K562 (cell line): ENCODE data around the gene TTBK1. TPM values are rescaled to one million over a fixed set of nuclear protein-coding genes. Genes with fewer than 3 reads are reported as not detected.
A peak's percentile ranks its signal among the peaks of the same experiment; 100 is the strongest.

Experiments
- ATAC-seq: fragments of 200-7000 bp; cut with Tn5 transposase; 3 replicates; pipeline ENCODE4 v1.9.1; 2020; ENCODE audit warnings: moderate library complexity
- BruUV-seq: library from RNA; stranded (reverse); fragments of 400-500 nt; replicated peaks from 2 replicates; lab custom pipeline; 2021; lab: Mats Ljungman, UMichigan
- CTCF ChIA-PET: fragments of 300-600 bp; formaldehyde crosslinking; extraction: SDS; loops from one replicate; lab custom pipeline; 2021; ENCODE audit warnings: low intra/inter-chr PET ratio; lab: Yijun Ruan, JAX
- POLR2A ChIA-PET: fragments of 300-600, 350-650 bp; sonication (Branson Sonifier 250); formaldehyde crosslinking; extraction: SDS; loops from one replicate; lab custom pipeline; 2021; ENCODE audit warnings: antibody characterized with exemption, inconsistent platforms; lab: Yijun Ruan, JAX
- DNase-seq, 4 experiments: peaks; one replicate each; pipeline versions ENCODE4 v3.0.0 to v3.0.0-alpha.2; 2011 to 2018; ENCODE audit warnings: low spot score in 3 of 4, mixed read lengths in 3 of 4; ENCODE audit errors: extremely low read depth in 1 of 4
- FAIRE-seq: peaks from 2 replicates; lab custom pipeline; 2011; peaks lifted over from hg19 to GRCh38; lab: Jason Lieb, UNC
- H2AFZ ChIP-seq: 2 replicates; pipeline ENCODE4 v1.6.0; 2011; ENCODE audit warnings: low read depth, low read length, control low read depth, inconsistent platforms
- H3K27ac ChIP-seq: fragments of 200-600 bp; 3 replicates; pipeline ENCODE4 v1.8.0; 2011; ENCODE audit warnings: low read depth, mild to moderate bottlenecking, control low read depth, inconsistent platforms, low read length, moderate library complexity, mixed read lengths; ENCODE audit errors: extremely low read depth
- H3K27me3 ChIP-seq, 2 experiments: fragments of 300-600 bp in 1 of 2; 2 replicates in 1 of 2; 3 replicates in 1 of 2; pipeline versions ENCODE4 v1.6.0 to v1.8.0; 2011; ENCODE audit warnings: inconsistent platforms in 2 of 2, low read length in 2 of 2, mild to moderate bottlenecking in 1 of 2, mixed read lengths in 1 of 2, moderate library complexity in 1 of 2; ENCODE audit not compliant: control insufficient read depth in 2 of 2, insufficient read depth in 2 of 2
- H3K36me3 ChIP-seq: fragments of 300-600 bp; 3 replicates; pipeline ENCODE4 v1.8.0; 2011; ENCODE audit warnings: mild to moderate bottlenecking, low read length, inconsistent platforms; ENCODE audit not compliant: control insufficient read depth, insufficient read depth
- H3K4me1 ChIP-seq, 2 experiments: fragments of 200-600 bp in 1 of 2; replicated peaks in 1 of 2; 2 replicates in 1 of 2; 3 replicates in 1 of 2; pipeline versions ENCODE4 v1.5.1 to v1.8.0; 2011; ENCODE audit warnings: inconsistent platforms in 2 of 2, low read length in 2 of 2, mild to moderate bottlenecking in 1 of 2, mixed read lengths in 1 of 2, moderate library complexity in 1 of 2; ENCODE audit not compliant: control insufficient read depth in 2 of 2, insufficient read depth in 2 of 2
- H3K4me2 ChIP-seq: 2 replicates; pipeline ENCODE4 v1.6.1; 2011; ENCODE audit warnings: low read length, control low read depth, inconsistent platforms, mixed read lengths; ENCODE audit not compliant: insufficient read depth
- H3K4me3 ChIP-seq: fragments of 200-600 bp; sonication (generic), shearing (Covaris generic); 2 replicates; pipeline ENCODE4 v1.5.1; 2016; ENCODE audit warnings: control low read depth, inconsistent platforms
- H3K79me2 ChIP-seq: fragments of 200-600 bp; 3 replicates; pipeline ENCODE4 v1.8.0; 2011; ENCODE audit warnings: low read length, inconsistent platforms; ENCODE audit not compliant: control insufficient read depth, insufficient read depth
- H3K9ac ChIP-seq, 2 experiments: 2 replicates each; pipeline versions ENCODE4 v1.6.0 to v1.6.1; 2011; ENCODE audit warnings: low read depth in 2 of 2, low read length in 2 of 2, control low read depth in 1 of 2, inconsistent platforms in 1 of 2, mild to moderate bottlenecking in 1 of 2, mixed read lengths in 1 of 2; ENCODE audit not compliant: insufficient read depth in 1 of 2
- H3K9me1 ChIP-seq: one replicate; pipeline ENCODE4 v1.6.0; 2011; ENCODE audit warnings: inconsistent platforms, mild to moderate bottlenecking, low read length, moderate library complexity; ENCODE audit not compliant: control insufficient read depth, insufficient read depth
- H3K9me3 ChIP-seq: replicated peaks from 2 replicates; pipeline ENCODE4 v1.5.1; 2011; ENCODE audit warnings: low read depth, low read length, inconsistent platforms; ENCODE audit not compliant: control insufficient read depth, insufficient read depth
- H4K20me1 ChIP-seq: replicated peaks from 2 replicates; pipeline ENCODE4 v1.6.1; 2011; ENCODE audit warnings: low read length, inconsistent platforms, mixed read lengths; ENCODE audit not compliant: control insufficient read depth, insufficient read depth
- CGGBP1 ChIP-seq: fragments of 250-450 bp; sonication (Bioruptor Pico); IDR thresholded peaks from 2 replicates; pipeline ENCODE4 v1.9.0; 2021; ENCODE audit warnings: mild to moderate bottlenecking
- ETV5 ChIP-seq: sonication (generic); formaldehyde crosslinking; IDR thresholded peaks from 2 replicates; pipeline ENCODE4 v1.4.0; 2020; ENCODE audit warnings: low read depth, mild to moderate bottlenecking, missing genetic modification reagents
- HINFP ChIP-seq: fragments of 450-650 bp; conservative IDR thresholded peaks from 2 replicates; pipeline ENCODE4 v1.6.1; 2016; ENCODE audit warnings: missing genetic modification characterization, low read depth, mild to moderate bottlenecking, control low read depth, missing compliant biosample characterization
- KDM5B ChIP-seq: fragments of 200-600 bp; sonication (generic); IDR thresholded peaks from 2 replicates; pipeline ENCODE4 v1.6.1; 2012; ENCODE audit warnings: low read depth, mild to moderate bottlenecking, moderate library complexity, low read length, control low read depth, inconsistent platforms; ENCODE audit not compliant: insufficient replicate concordance
- NR3C1 ChIP-seq: sonication (generic); formaldehyde crosslinking; IDR thresholded peaks from 2 replicates; pipeline ENCODE4 v1.8.1; 2022; ENCODE audit warnings: missing genetic modification reagents
- TAF9B ChIP-seq: fragments of 450-650 bp; IDR thresholded peaks from 2 replicates; pipeline ENCODE4 v1.6.1; 2018; ENCODE audit warnings: mild to moderate bottlenecking; ENCODE audit not compliant: partially characterized antibody
- WGBS: fragments of 100-300 bp; shearing (Covaris generic); methylation state at CpG from one replicate; pipeline ENCODE4 v1.1.6; 2016; ENCODE audit warnings: low coverage, mixed read lengths; ENCODE audit not compliant: insufficient coverage; ENCODE audit errors: missing lambda C conversion rate; 5-methylcytosine and 5-hydroxymethylcytosine counted together
- in situ Hi-C: fragments of 300-500 bp; cut with MboI; formaldehyde crosslinking; loops from 4 replicates; pipeline ENCODE4 v1.15.0; 2018; ENCODE audit warnings: inconsistent platforms, mixed read lengths
- intact Hi-C: fragments of 100-400 bp; cut with micrococcal nuclease; formaldehyde crosslinking; loops from 2 replicates; pipeline ENCODE4 v1.14.2; 2022
- polyA plus RNA-seq, 8 experiments: library from polyadenylated mRNA; depleted of rRNA in 4 of 8; stranded (reverse) in 5 of 8; unstranded in 3 of 8; fragments of >200 nt; fragmentation: Nextera tagmentation in 2 of 8; fragmentation: Illumina TruSeq in 1 of 8; extraction: Ambion mirVana in 2 of 8; extraction: Trizol in 1 of 8; gene quantifications; 2 replicates each; pipeline versions ENCODE4 v1.2.1 to v1.2.3, GENCODE V29; 2011 to 2014; ENCODE audit warnings: inconsistent platforms in 1 of 8, missing spikeins in 1 of 8
- total RNA-seq, 7 experiments: library from RNA; depleted of rRNA in 6 of 7; stranded (reverse); fragments of >200 nt in 6 of 7; fragmentation: Illumina TruSeq in 2 of 7; extraction: Trizol in 2 of 7; gene quantifications; 2 replicates each; pipeline versions ENCODE4 v1.2.1 to v1.2.3, GENCODE V29; 2011 to 2021; ENCODE audit warnings: low replicate concordance in 1 of 7

Gene TTBK1
- total and polyA plus RNA-seq, 9 of the 15 experiments (the other 6 are each of a cell fraction or from before 2014, with no cell fraction given) = not detected

GRCh38 chr6:43297644-43298564 lies 54.6 kb downstream of the TTBK1 start, which contains the start of gene SLC22A7:
Gene SLC22A7 (plus strand): TSS chr6:43298260. CDS start chr6:43298359, 99 bp downstream.
- Histone ChIP-seq H3K4me2 (no peak within 1 kb of the TSS), H3K4me1 (peaks cover 0 to 6% of the 10 kb centered on the region in 2 experiments; a peak in 3 of 5 replicates), H3K9ac (peak within 1 kb of the TSS in 1 of 2 experiments; percentile 39; a peak in 2 of 4 replicates), H3K9me3 (no peaks in the 10 kb centered on the region), H3K36me3 (no peaks in the 10 kb centered on the region), H3K27ac (no peak within 1 kb of the TSS), H2AFZ (no peak within 1 kb of the TSS), H3K9me1 (peaks cover 2% of the 10 kb centered on the region), H3K27me3 (peaks cover 34 to 54% of the 10 kb centered on the region in 2 experiments; a peak in 4 of 5 replicates), H3K79me2 (no peaks in the 10 kb centered on the region), H4K20me1 (0 out of 2 replicates have a peak, but pooled peaks cover 7% of the 10 kb centered on the region), H3K4me3 (no peak within 1 kb of the TSS)
- under 1% methylated on average over 10 of the region's 10 CpGs for WGBS
- TF ChIP-seq HINFP (no peak), ETV5 (CRISPR knock-in tag) (no peak), NR3C1 (CRISPR knock-in tag) (no peak), TAF9B (no peak), KDM5B (no peak), CGGBP1 (no peak)
- ChIA-PET CTCF (no interaction called here), POLR2A (interaction anchor here (0.5 to 1.3 kb wide), 9 partner anchors 9 to 220 kb away, joined by 3 to 7 read pairs (median 3); no protein-coding TSS in a partner anchor)
- intact Hi-C loops (no loop called here), in situ Hi-C loops (no loop called here)
- FAIRE-seq (no peak), ATAC-seq (no peak), DNase-seq (no peak)
- no TSS peak for BruUV-seq
